OCI-LY1 (cell line): ENCODE measurements around the gene MFAP2.

ENCODE experiments used
- H2AFZ ChIP-seq: fragments of 200-600 bp; sonication (generic), shearing (Covaris generic); 2 replicates; pipeline ENCODE4 v1.6.0; 2014; ENCODE audit warnings: antibody characterized with exemption, mild to moderate bottlenecking, low read length
- H3F3A ChIP-seq: fragments of 200-600 bp; sonication (generic), shearing (Covaris generic); 2 replicates; pipeline ENCODE4 v1.6.0; 2014; ENCODE audit warnings: mild to moderate bottlenecking, antibody characterized with exemption, low read length, moderate library complexity; ENCODE audit not compliant: insufficient read depth
- H3K27ac ChIP-seq: fragments of 200-600 bp; sonication (generic); 2 replicates; pipeline ENCODE4 v1.5.1; 2014; ENCODE audit warnings: low read length, mixed run types, mild to moderate bottlenecking, low read depth; ENCODE audit not compliant: poor library complexity, severe bottlenecking
- H3K27me3 ChIP-seq: fragments of 200-600 bp; sonication (generic); 2 replicates; pipeline ENCODE4 v1.6.0; 2014; ENCODE audit warnings: antibody characterized with exemption, mild to moderate bottlenecking, low read length, moderate library complexity; ENCODE audit not compliant: insufficient read depth
- H3K36me3 ChIP-seq: fragments of 200-600 bp; sonication (generic); 2 replicates; pipeline ENCODE4 v1.6.1; 2014; ENCODE audit warnings: mild to moderate bottlenecking, antibody characterized with exemption, low read length, moderate library complexity, mixed read lengths; ENCODE audit not compliant: insufficient read depth
- H3K4me1 ChIP-seq: fragments of 200-600 bp; sonication (generic); 2 replicates; pipeline ENCODE4 v1.5.1; 2014; ENCODE audit warnings: mild to moderate bottlenecking, low read length, moderate library complexity; ENCODE audit not compliant: insufficient read depth, severe bottlenecking
- H3K4me2 ChIP-seq: fragments of 200-600 bp; sonication (generic), shearing (Covaris generic); 2 replicates; pipeline ENCODE4 v1.6.1; 2014; ENCODE audit warnings: low read length
- H3K4me3 ChIP-seq: fragments of 200-600 bp; sonication (generic); 2 replicates; pipeline ENCODE4 v1.5.1; 2014; ENCODE audit warnings: low read length, low read depth, mild to moderate bottlenecking, mixed read lengths; ENCODE audit not compliant: poor library complexity, severe bottlenecking
- H3K79me2 ChIP-seq: fragments of 200-600 bp; shearing (Covaris generic); 2 replicates; pipeline ENCODE4 v1.6.1; 2016; ENCODE audit warnings: mixed run types, low read length, mixed read lengths; ENCODE audit not compliant: insufficient read depth
- H3K9ac ChIP-seq: fragments of 200-600 bp; sonication (generic), shearing (Covaris generic); 2 replicates; pipeline ENCODE4 v1.6.1; 2014; ENCODE audit warnings: mild to moderate bottlenecking, low read length, mixed read lengths
- H3K9me2 ChIP-seq: fragments of 200-600 bp; sonication (generic), shearing (Covaris generic); 2 replicates; pipeline ENCODE4 v1.6.1; 2014; ENCODE audit warnings: low read depth, mild to moderate bottlenecking, low read length, mixed read lengths
- H3K9me3 ChIP-seq: fragments of 200-600 bp; shearing (Covaris generic); 2 replicates; pipeline ENCODE4 v1.6.1; 2014; ENCODE audit warnings: low read length, mixed read lengths
- H4K20me1 ChIP-seq: fragments of 200-600 bp; sonication (generic), shearing (Covaris generic); 2 replicates; pipeline ENCODE4 v1.6.0; 2016; ENCODE audit warnings: mild to moderate bottlenecking, low read length; ENCODE audit not compliant: insufficient read depth
- EZH2 ChIP-seq: fragments of 200-600 bp; sonication (generic), shearing (Covaris generic); IDR thresholded peaks from 2 replicates; pipeline ENCODE4 v1.8.0; 2017; ENCODE audit warnings: borderline replicate concordance, mixed run types, mild to moderate bottlenecking, antibody characterized with exemption, low read length, moderate library complexity, mixed read lengths
- TF ChIP-seq, protein P1 (sequence below): fragments of 200-600 bp; sonication (generic), shearing (Covaris generic); IDR thresholded peaks from 2 replicates; pipeline ENCODE4 v1.5.1; 2017; ENCODE audit warnings: mild to moderate bottlenecking, antibody characterized with exemption, low read length, moderate library complexity, mixed read lengths

Gene MFAP2

GRCh38 chr1:17016317-17016661, 35.9 kb upstream of the MFAP2 start:
- H2AFZ ChIP-seq, result no peak overlapping the region
- H3K79me2 ChIP-seq, result no peaks in the 10 kb centered on the region
- no peak overlapping the region for H3K4me3 ChIP-seq
- no peaks in the 10 kb centered on the region for H3K9me3 ChIP-seq
- H3F3A ChIP-seq, result no peaks in the 10 kb centered on the region
- H3K9me2 ChIP-seq, result no peaks in the 10 kb centered on the region
- H3K4me2 ChIP-seq, result no peak overlapping the region
- H4K20me1 ChIP-seq, result no peaks in the 10 kb centered on the region
- no peak for TF ChIP-seq EZH2
- TF ChIP-seq, protein P1, sequence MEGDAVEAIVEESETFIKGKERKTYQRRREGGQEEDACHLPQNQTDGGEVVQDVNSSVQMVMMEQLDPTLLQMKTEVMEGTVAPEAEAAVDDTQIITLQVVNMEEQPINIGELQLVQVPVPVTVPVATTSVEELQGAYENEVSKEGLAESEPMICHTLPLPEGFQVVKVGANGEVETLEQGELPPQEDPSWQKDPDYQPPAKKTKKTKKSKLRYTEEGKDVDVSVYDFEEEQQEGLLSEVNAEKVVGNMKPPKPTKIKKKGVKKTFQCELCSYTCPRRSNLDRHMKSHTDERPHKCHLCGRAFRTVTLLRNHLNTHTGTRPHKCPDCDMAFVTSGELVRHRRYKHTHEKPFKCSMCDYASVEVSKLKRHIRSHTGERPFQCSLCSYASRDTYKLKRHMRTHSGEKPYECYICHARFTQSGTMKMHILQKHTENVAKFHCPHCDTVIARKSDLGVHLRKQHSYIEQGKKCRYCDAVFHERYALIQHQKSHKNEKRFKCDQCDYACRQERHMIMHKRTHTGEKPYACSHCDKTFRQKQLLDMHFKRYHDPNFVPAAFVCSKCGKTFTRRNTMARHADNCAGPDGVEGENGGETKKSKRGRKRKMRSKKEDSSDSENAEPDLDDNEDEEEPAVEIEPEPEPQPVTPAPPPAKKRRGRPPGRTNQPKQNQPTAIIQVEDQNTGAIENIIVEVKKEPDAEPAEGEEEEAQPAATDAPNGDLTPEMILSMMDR, result no peak
- H3K36me3 ChIP-seq, result peaks cover 37% of the 10 kb centered on the region
- no peak overlapping the region for H3K27ac ChIP-seq
- H3K27me3 ChIP-seq, result no peaks in the 10 kb centered on the region; the same call in 1 of the 2 replicates
- H3K9ac ChIP-seq, result no peak overlapping the region
- peaks cover 7% of the 10 kb centered on the region for H3K4me1 ChIP-seq

- H4K20me1 ChIP-seq, result no peaks in the 10 kb centered on the region
- H3K4me1 ChIP-seq, result peaks cover 18% of the 10 kb centered on the region
- H3F3A ChIP-seq, result no peaks in the 10 kb centered on the region
- no peak overlapping the region for H3K4me2 ChIP-seq
- no peaks in the 10 kb centered on the region for H3K9me3 ChIP-seq
- H3K36me3 ChIP-seq, result peaks cover 23% of the 10 kb centered on the region
- no peak overlapping the region for H3K4me3 ChIP-seq
- H2AFZ ChIP-seq, result no peak overlapping the region
- H3K27ac ChIP-seq, result no peak overlapping the region
- no peaks in the 10 kb centered on the region for H3K79me2 ChIP-seq
- H3K9me2 ChIP-seq, result no peaks in the 10 kb centered on the region
- H3K27me3 ChIP-seq, result no peaks in the 10 kb centered on the region; the same call in 1 of the 2 replicates
- no peak overlapping the region for H3K9ac ChIP-seq
- TF ChIP-seq, protein P1, result no peak
- no peak for TF ChIP-seq EZH2
These were observed 34.5 kb upstream of the MFAP2 start for GRCh38 chr1:17014671-17015567.

DNA sequence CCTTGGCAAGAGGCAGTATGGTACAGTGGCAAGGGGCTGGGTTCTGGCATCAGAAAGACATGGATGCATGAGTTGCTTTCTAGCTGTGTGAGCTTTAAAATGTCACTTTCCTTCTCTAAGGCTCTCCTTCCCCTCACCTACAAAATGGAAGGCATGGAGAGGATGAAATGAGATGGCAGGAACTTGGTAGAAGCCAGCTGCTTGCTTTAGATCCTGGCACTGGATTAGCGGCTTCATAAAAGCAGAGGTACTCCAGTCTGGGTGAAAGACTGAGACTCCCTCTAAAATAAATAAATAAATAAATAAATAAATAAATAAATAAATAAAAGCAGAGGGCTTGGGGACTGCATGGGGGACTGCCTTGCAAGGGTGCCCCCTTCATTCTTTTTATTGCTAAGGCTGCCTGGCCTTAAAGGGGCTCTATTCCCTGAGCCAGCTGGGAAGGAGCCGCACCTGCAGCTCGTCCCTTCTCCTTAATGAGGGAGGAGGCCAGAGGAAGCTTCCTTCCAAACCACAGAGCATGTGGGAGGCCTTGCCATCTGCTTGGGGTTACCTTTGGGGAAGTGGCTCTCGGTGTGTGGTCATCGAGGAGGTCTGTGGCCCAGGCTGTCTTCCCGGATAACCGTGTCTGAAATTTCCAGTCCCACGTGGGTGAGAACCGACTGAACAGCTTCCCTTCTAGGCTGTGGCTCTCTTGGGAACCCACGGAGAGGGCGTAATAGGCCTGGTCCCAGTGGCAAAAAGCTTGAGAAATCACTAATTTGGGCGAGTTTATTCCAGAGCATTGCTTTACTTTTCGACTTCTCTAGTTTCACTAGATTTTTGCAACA, 33.3 kb upstream of the MFAP2 start:
- no peak overlapping the region for H2AFZ ChIP-seq
- H3K4me2 ChIP-seq, result no peak overlapping the region
- no peaks in the 10 kb centered on the region for H3K79me2 ChIP-seq
- H3K9me3 ChIP-seq, result no peaks in the 10 kb centered on the region
- H3K4me1 ChIP-seq, result peaks cover 18% of the 10 kb centered on the region
- no peaks in the 10 kb centered on the region for H4K20me1 ChIP-seq
- no peak overlapping the region for H3K9ac ChIP-seq
- TF ChIP-seq, protein P1, result no peak
- TF ChIP-seq EZH2, result no peak
- no peaks in the 10 kb centered on the region for H3F3A ChIP-seq
- no peak overlapping the region for H3K27ac ChIP-seq
- peaks cover 11% of the 10 kb centered on the region for H3K36me3 ChIP-seq
- no peak overlapping the region for H3K4me3 ChIP-seq
- H3K27me3 ChIP-seq, result no peaks in the 10 kb centered on the region; the same call in 1 of the 2 replicates
- H3K9me2 ChIP-seq, result no peaks in the 10 kb centered on the region
